ENCODE results near the gene DUSP28. TPM values are rescaled to one million over a fixed set of nuclear protein-coding genes. Genes with fewer than 3 reads are reported as not detected.

DUSP28 gene
- total and polyA plus RNA-seq, 10 of the 15 experiments (the other 5 are each of a cell fraction or from before 2014, with no cell fraction given) = 2.5 to 12.5 (median 6.4) TPM

DNA sequence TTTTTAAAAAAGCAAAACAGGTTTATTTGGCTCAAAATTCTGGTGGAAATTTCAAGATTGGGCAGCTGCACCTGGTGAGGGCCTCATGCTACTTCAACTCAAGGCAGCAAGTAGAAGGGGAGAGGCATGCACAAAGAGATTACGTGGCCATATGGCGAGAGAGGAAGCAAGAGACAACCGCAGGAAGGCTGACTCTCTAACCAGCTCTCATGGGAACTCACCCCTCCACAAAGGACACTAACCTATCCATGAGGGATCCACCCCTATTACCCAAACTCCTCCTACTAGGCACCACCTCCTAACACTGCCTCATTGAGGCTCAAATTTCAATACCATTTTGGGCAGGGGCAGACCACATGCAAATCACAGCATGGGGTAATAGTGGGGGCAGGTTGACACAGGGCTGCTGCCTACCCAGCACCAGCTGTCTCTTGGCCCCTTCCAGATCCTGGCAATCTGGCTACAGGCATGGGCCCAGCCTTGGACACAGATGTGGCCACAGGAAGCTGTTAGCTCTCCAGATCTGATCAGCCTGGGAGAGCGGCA is 24.4 kb downstream of the DUSP28 start (continued):
- TF ChIP-seq IRF3 (IDR thresholded peaks at IDR 0.05) (no peak), SUZ12 (IDR thresholded peaks at IDR 0.05; ENCODE audit: unreplicated experiment) (no peak), ZZZ3 (IDR thresholded peaks at IDR 0.05; ENCODE audit: control insufficient read depth, insufficient read length, low read depth) (no peak), GATAD2B (conservative IDR thresholded peaks at IDR 0.05; ENCODE audit: low read depth) (no peak), SREBF1 (IDR thresholded peaks at IDR 0.05; ENCODE audit: low read length) (no peak), FOXM1 (IDR thresholded peaks at IDR 0.05; ENCODE audit: low read depth, low read length) (no peak), CREB1 (IDR thresholded peaks at IDR 0.05; ENCODE audit: low read depth) (peak; percentile 13; the same call in 1 of the 2 replicates), NR2F1 (conservative IDR thresholded peaks at IDR 0.05) (peak; percentile 73), RAD21 (IDR thresholded peaks at IDR 0.05; ENCODE audit: insufficient read depth, low read depth, low read length) (no peak), KDM1A (IDR thresholded peaks at IDR 0.05; ENCODE audit: borderline replicate concordance) (no peak), ZNF384 (IDR thresholded peaks at IDR 0.05; ENCODE audit: borderline replicate concordance, low read depth, low read length) (no peak)
- TF ChIP-seq, protein P1, sequence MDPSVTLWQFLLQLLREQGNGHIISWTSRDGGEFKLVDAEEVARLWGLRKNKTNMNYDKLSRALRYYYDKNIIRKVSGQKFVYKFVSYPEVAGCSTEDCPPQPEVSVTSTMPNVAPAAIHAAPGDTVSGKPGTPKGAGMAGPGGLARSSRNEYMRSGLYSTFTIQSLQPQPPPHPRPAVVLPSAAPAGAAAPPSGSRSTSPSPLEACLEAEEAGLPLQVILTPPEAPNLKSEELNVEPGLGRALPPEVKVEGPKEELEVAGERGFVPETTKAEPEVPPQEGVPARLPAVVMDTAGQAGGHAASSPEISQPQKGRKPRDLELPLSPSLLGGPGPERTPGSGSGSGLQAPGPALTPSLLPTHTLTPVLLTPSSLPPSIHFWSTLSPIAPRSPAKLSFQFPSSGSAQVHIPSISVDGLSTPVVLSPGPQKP (IDR thresholded peaks at IDR 0.05; ENCODE audit: low read depth, low read length) = no peak
